Activated CD4-positive, alpha-beta T cell treated with anti-CD3 and anti-CD28 coated beads, Interleukin-2, amount 10 ng/mL, durations not matched to agents 7 days and 5 days (primary cell): ENCODE measurements around the gene PPP1R3E. TPM values are rescaled to one million over a fixed set of nuclear protein-coding genes. Genes with fewer than 3 reads are reported as not detected.

Source experiments
- CTCF ChIA-PET: fragments of 350-600 bp; sonication (Branson Sonifier 250); formaldehyde crosslinking; loops from one replicate; lab custom pipeline; 2021; ENCODE audit warnings: antibody characterized with exemption; lab: Charles Lee
- POLR2A ChIA-PET: fragments of 350-600 bp; sonication (Branson Sonifier 250); formaldehyde crosslinking; loops from one replicate; lab custom pipeline; 2021; ENCODE audit warnings: antibody characterized with exemption; lab: Charles Lee
- DNase-seq: peaks from one replicate; pipeline ENCODE4 v3.0.0-alpha.2; 2020
- H3K27ac Mint-ChIP-seq: one replicate; pipeline ENCODE4 v1.8.0; 2021; ENCODE audit warnings: mild to moderate bottlenecking, moderate library complexity, mixed read lengths
- H3K27me3 Mint-ChIP-seq: one replicate; pipeline ENCODE4 v1.8.0; 2021; ENCODE audit warnings: mixed read lengths
- H3K36me3 Mint-ChIP-seq: one replicate; pipeline ENCODE4 v1.8.0; 2021; ENCODE audit warnings: low read depth, mixed read lengths
- H3K4me1 Mint-ChIP-seq: one replicate; pipeline ENCODE4 v1.8.0; 2021; ENCODE audit warnings: mixed read lengths
- H3K4me3 Mint-ChIP-seq: one replicate; pipeline ENCODE4 v1.8.0; 2021; ENCODE audit warnings: mild to moderate bottlenecking, moderate library complexity, mixed read lengths
- H3K9me3 Mint-ChIP-seq: one replicate; pipeline ENCODE4 v1.8.0; 2021; ENCODE audit warnings: mixed read lengths
- total RNA-seq, 2 experiments: library from RNA; stranded (reverse); gene quantifications; one replicate each; pipeline ENCODE4 v1.2.3, GENCODE V29; 2021

PPP1R3E gene
- total RNA-seq, 2 experiments from 2014 or later = 38.6 to 49.2 TPM

GRCh38 chr14:23301288-23301968 lies 1.2 kb downstream of the PPP1R3E start:
- peaks cover 11% of the 10 kb centered on the region for H3K27me3 Mint-ChIP-seq
- no peaks in the 10 kb centered on the region for H3K9me3 Mint-ChIP-seq
- peaks cover 31% of the 10 kb centered on the region for H3K4me1 Mint-ChIP-seq
- ChIA-PET CTCF (interaction anchor here (0.5 to 6.6 kb wide), 13 partner anchors 8 to 870 kb away, joined by 3 to 59 read pairs (median 3); partner anchors contain the start of genes HOMEZ and PABPN1), POLR2A (interaction anchor here (0.6 to 1.1 kb wide), 4 partner anchors 15 to 1002 kb away, joined by 3 to 6 read pairs (median 4); partner anchors contain the start of gene PABPN1)
- H3K27ac Mint-ChIP-seq = peak overlapping the region; percentile 98
- peak overlapping the region; percentile 94 for H3K4me3 Mint-ChIP-seq
- peak; percentile 96 for DNase-seq
- peaks cover 18% of the 10 kb centered on the region for H3K36me3 Mint-ChIP-seq

GRCh38 chr14:23300687-23301223 lies 1.9 kb downstream of the PPP1R3E start:
- CTCF ChIA-PET = interaction anchor here (0.6 to 6.6 kb wide), 9 partner anchors 8 to 38 kb away, joined by 3 to 59 read pairs (median 4); partner anchors contain the start of genes HOMEZ and PABPN1
- POLR2A ChIA-PET = interaction anchor here (1.1 kb wide), 1 partner anchor 21 kb away, joined by 6 read pairs; the partner anchor contains the start of gene PABPN1
- peak; percentile 19 for DNase-seq
- peaks cover 7% of the 10 kb centered on the region for H3K27me3 Mint-ChIP-seq
- no peaks in the 10 kb centered on the region for H3K9me3 Mint-ChIP-seq
- peak overlapping the region; percentile 86 for H3K4me3 Mint-ChIP-seq
- H3K4me1 Mint-ChIP-seq = peaks cover 26% of the 10 kb centered on the region
- H3K36me3 Mint-ChIP-seq = peaks cover 18% of the 10 kb centered on the region
- peak overlapping the region; percentile 96 for H3K27ac Mint-ChIP-seq

GRCh38 chr14:23299986-23300686 lies 2.5 kb downstream of the PPP1R3E start:
- peaks cover 21% of the 10 kb centered on the region for H3K36me3 Mint-ChIP-seq
- ChIA-PET POLR2A (interaction anchor here (0.7 to 1.1 kb wide), 2 partner anchors 10 to 22 kb away, joined by 6 to 13 read pairs; partner anchors contain the start of gene PABPN1), CTCF (interaction anchor here (1.1 to 6.6 kb wide), 6 partner anchors 11 to 27 kb away, joined by 3 to 59 read pairs (median 6); partner anchors contain the start of genes HOMEZ and PABPN1)
- H3K27ac Mint-ChIP-seq = peak overlapping the region; percentile 96
- peaks cover 29% of the 10 kb centered on the region for H3K4me1 Mint-ChIP-seq
- peak overlapping the region; percentile 86 for H3K4me3 Mint-ChIP-seq
- H3K9me3 Mint-ChIP-seq = no peaks in the 10 kb centered on the region
- DNase-seq = no peak
- H3K27me3 Mint-ChIP-seq = peaks cover 7% of the 10 kb centered on the region

- CTCF ChIA-PET = interaction anchor here (1.1 kb wide), 1 partner anchor 12 kb away, joined by 3 read pairs; no protein-coding TSS in a partner anchor
- peaks cover 21% of the 10 kb centered on the region for H3K36me3 Mint-ChIP-seq
- H3K27ac Mint-ChIP-seq = peak overlapping the region; percentile 96
- peak; percentile 22 for DNase-seq
- H3K9me3 Mint-ChIP-seq = no peaks in the 10 kb centered on the region
- peak overlapping the region; percentile 86 for H3K4me3 Mint-ChIP-seq
- H3K4me1 Mint-ChIP-seq = peaks cover 35% of the 10 kb centered on the region
- peaks cover 3% of the 10 kb centered on the region for H3K27me3 Mint-ChIP-seq
- POLR2A ChIA-PET = interaction anchor here (0.7 kb wide), 1 partner anchor 9 kb away, joined by 13 read pairs; no protein-coding TSS in a partner anchor
Measured at GRCh38 chr14:23299211-23299957, 3.3 kb downstream of the PPP1R3E start.

- H3K36me3 Mint-ChIP-seq = peaks cover 21% of the 10 kb centered on the region
- H3K27me3 Mint-ChIP-seq = no peaks in the 10 kb centered on the region
- POLR2A ChIA-PET = interaction anchor here (1.3 kb wide), 1 partner anchor 10 kb away, joined by 4 read pairs; no protein-coding TSS in a partner anchor
- CTCF ChIA-PET = interaction anchor here (1.0 to 2.2 kb wide), 4 partner anchors 11 to 229 kb away, joined by 3 to 5 read pairs (median 4); partner anchors contain the start of genes HOMEZ and PABPN1
- H3K4me3 Mint-ChIP-seq = no peak overlapping the region
- H3K4me1 Mint-ChIP-seq = peaks cover 31% of the 10 kb centered on the region
- no peak for DNase-seq
- H3K9me3 Mint-ChIP-seq = no peaks in the 10 kb centered on the region
- no peak overlapping the region for H3K27ac Mint-ChIP-seq
Measured at GRCh38 chr14:23297611-23298277, 4.9 kb downstream of the PPP1R3E start.

- ChIA-PET POLR2A (no interaction called here), CTCF (interaction anchor here (1.0 to 2.2 kb wide), 3 partner anchors 11 to 228 kb away, joined by 3 to 5 read pairs (median 4); partner anchors contain the start of genes HOMEZ and PABPN1)
- H3K9me3 Mint-ChIP-seq = no peaks in the 10 kb centered on the region
- peaks cover 21% of the 10 kb centered on the region for H3K36me3 Mint-ChIP-seq
- no peak overlapping the region for H3K27ac Mint-ChIP-seq
- DNase-seq = no peak
- H3K4me1 Mint-ChIP-seq = peaks cover 29% of the 10 kb centered on the region
- H3K27me3 Mint-ChIP-seq = no peaks in the 10 kb centered on the region
- H3K4me3 Mint-ChIP-seq = no peak overlapping the region
Measured at GRCh38 chr14:23297096-23297495, 5.6 kb downstream of the PPP1R3E start.

GRCh38 chr14:23296012-23296777 lies 6.5 kb downstream of the PPP1R3E start:
- Mint-ChIP-seq H3K27ac (peak overlapping the region; percentile 19), H3K9me3 (no peaks in the 10 kb centered on the region), H3K4me3 (no peak overlapping the region), H3K4me1 (peaks cover 29% of the 10 kb centered on the region), H3K27me3 (no peaks in the 10 kb centered on the region), H3K36me3 (peaks cover 21% of the 10 kb centered on the region)
- DNase-seq = no peak
- POLR2A ChIA-PET = no interaction called here
- CTCF ChIA-PET = interaction anchor here (0.6 to 2.2 kb wide), 3 partner anchors 10 to 425 kb away, joined by 3 to 5 read pairs (median 4); partner anchors contain the start of gene HOMEZ

GRCh38 chr14:23294734-23295561 lies 7.7 kb downstream of the PPP1R3E start:
- CTCF ChIA-PET = interaction anchor here (0.5 to 1.6 kb wide), 8 partner anchors 24 to 161 kb away, joined by 3 to 4 read pairs (median 3); partner anchors contain the start of gene SLC22A17
- H3K9me3 Mint-ChIP-seq = no peaks in the 10 kb centered on the region

GRCh38 chr14:23286902-23287479 lies 15.7 kb downstream of the PPP1R3E start:
- peak overlapping the region; percentile 89 for H3K4me3 Mint-ChIP-seq
- H3K9me3 Mint-ChIP-seq = no peaks in the 10 kb centered on the region
- H3K27me3 Mint-ChIP-seq = no peaks in the 10 kb centered on the region
- ChIA-PET CTCF (interaction anchor here (1.2 to 4.8 kb wide), 4 partner anchors 9 to 29 kb away, joined by 3 to 24 read pairs (median 6); partner anchors contain the start of gene BCL2L2), POLR2A (interaction anchor here (0.8 kb wide), 2 partner anchors 11 to 15 kb away, joined by 3 to 4 read pairs; no protein-coding TSS in a partner anchor)
- no peak for DNase-seq
- peaks cover 4% of the 10 kb centered on the region for H3K36me3 Mint-ChIP-seq
- H3K27ac Mint-ChIP-seq = peak overlapping the region; percentile 91
- H3K4me1 Mint-ChIP-seq = peaks cover 31% of the 10 kb centered on the region

More at GRCh38 chr14:23294734-23295561, 7.7 kb downstream of the PPP1R3E start:
- POLR2A ChIA-PET = no interaction called here
- H3K4me1 Mint-ChIP-seq = peaks cover 23% of the 10 kb centered on the region
- no peak overlapping the region for H3K4me3 Mint-ChIP-seq
- H3K27me3 Mint-ChIP-seq = no peaks in the 10 kb centered on the region
- H3K27ac Mint-ChIP-seq = peak overlapping the region; percentile 80
- peaks cover 21% of the 10 kb centered on the region for H3K36me3 Mint-ChIP-seq
- DNase-seq = peak; percentile 62
